ENCODE data around the gene DISC1. TPM values are rescaled to one million over a fixed set of nuclear protein-coding genes. Genes with fewer than 3 reads are reported as not detected.

DISC1 gene
- total RNA-seq (2022; extraction: Qiagen RNA extraction): 0.14 to 0.34 TPM (median 0.22 TPM) in 5 replicates

GRCh38 chr1:231626535-231626950 is at the start of gene DISC1:
Gene DISC1, plus strand, starts transcription at chr1:231626790. Its CDS starts 78 bp downstream, at chr1:231626868.

Other genes with a start within 250 kb of the DISC1 start
- 65.4 to 81.6 TPM (median 68.9 TPM) in 5 replicates for gene EGLN1, start 204.5 kb upstream of the DISC1 start, total RNA-seq (2022; extraction: Qiagen RNA extraction)
- 32.4 to 46.1 TPM (median 41.7 TPM) in 5 replicates for gene TSNAX, start 98.1 kb upstream of the DISC1 start, total RNA-seq (2022; extraction: Qiagen RNA extraction)